MCF 10A (cell line): ENCODE data around the gene NFKBIA. TPM values are rescaled to one million over a fixed set of nuclear protein-coding genes. Genes with fewer than 3 reads are reported as not detected.
"Not testable (repeated sequence)": the region's sequence is repeated elsewhere in the genome, so short reads cannot be mapped to it uniquely, and the experiment has no call there.

Experiments used
- BruUV-seq: library from RNA; stranded (reverse); fragments of 400-500 nt; replicated peaks from 2 replicates; lab custom pipeline; 2021; lab: Mats Ljungman, UMichigan
- CTCF ChIA-PET: fragments of 300-600 bp; sonication (Branson Sonifier 250); formaldehyde crosslinking; extraction: SDS; loops from one replicate; lab custom pipeline; 2021; ENCODE audit warnings: antibody characterized with exemption, inconsistent platforms; lab: Yijun Ruan, JAX
- POLR2A ChIA-PET: fragments of 300-600, 350-650 bp; sonication (Branson Sonifier 250); formaldehyde crosslinking; extraction: SDS; loops from one replicate; lab custom pipeline; 2020; ENCODE audit warnings: antibody characterized with exemption, inconsistent platforms; lab: Yijun Ruan, JAX
- DNase-seq: peaks from one replicate; pipeline ENCODE4 v3.0.0-alpha.2; 2018; ENCODE audit not compliant: unreplicated experiment
- H3K27ac Mint-ChIP-seq: one replicate; pipeline ENCODE4 v1.8.0; 2022; ENCODE audit warnings: mild to moderate bottlenecking, low read depth, mixed read lengths; ENCODE audit not compliant: unreplicated experiment
- H3K27me3 Mint-ChIP-seq: one replicate; pipeline ENCODE4 v1.8.0; 2022; ENCODE audit warnings: mixed read lengths; ENCODE audit not compliant: insufficient read depth, unreplicated experiment
- H3K36me3 Mint-ChIP-seq: one replicate; pipeline ENCODE4 v1.8.0; 2022; ENCODE audit warnings: mild to moderate bottlenecking, moderate library complexity, mixed read lengths; ENCODE audit not compliant: insufficient read depth, unreplicated experiment
- H3K4me1 Mint-ChIP-seq: one replicate; pipeline ENCODE4 v1.8.0; 2022; ENCODE audit warnings: mixed read lengths; ENCODE audit not compliant: insufficient read depth, unreplicated experiment
- H3K4me3 Mint-ChIP-seq: one replicate; pipeline ENCODE4 v1.8.0; 2022; ENCODE audit warnings: mild to moderate bottlenecking, moderate library complexity, mixed read lengths; ENCODE audit not compliant: unreplicated experiment
- H3K9me3 Mint-ChIP-seq: one replicate; pipeline ENCODE4 v1.8.0; 2022; ENCODE audit warnings: mixed read lengths; ENCODE audit not compliant: unreplicated experiment
- CTCF ChIP-seq: fragments of 200-600 bp; IDR thresholded peaks from one replicate; pipeline ENCODE4 v1.8.0; 2022; ENCODE audit warnings: antibody characterized with exemption, mild to moderate bottlenecking; ENCODE audit not compliant: unreplicated experiment
- intact Hi-C: fragments of 100-400 bp; cut with micrococcal nuclease; formaldehyde crosslinking; loops from 2 replicates; pipeline ENCODE4 v1.14.1; 2022
- total RNA-seq: library from RNA; stranded (reverse); gene quantifications from 2 replicates; pipeline ENCODE4 v1.2.3, GENCODE V29; 2022

Gene NFKBIA
- total RNA-seq, 1 experiment from 2014 or later = 112 TPM

GRCh38 chr14:35438910-35439713 is 34.6 kb upstream of the NFKBIA start:
- TF ChIP-seq CTCF = peak; percentile 39
- no TSS peak for BruUV-seq
- DNase-seq = peak; percentile 20
- no peak overlapping the region for H3K4me3 Mint-ChIP-seq
- intact Hi-C loops = loop anchor here (1.0 to 10.0 kb wide), 2 partner anchors 248 to 376 kb away; no protein-coding TSS in a partner anchor
- no peaks in the 10 kb centered on the region for H3K27me3 Mint-ChIP-seq
- no peaks in the 10 kb centered on the region for H3K9me3 Mint-ChIP-seq
- ChIA-PET CTCF (interaction anchor here (0.6 to 1.4 kb wide), 17 partner anchors 12 to 1262 kb away, joined by 3 to 10 read pairs (median 3); no protein-coding TSS in a partner anchor), POLR2A (interaction anchor here (0.9 kb wide), 1 partner anchor 727 kb away, joined by 4 read pairs; no protein-coding TSS in a partner anchor)
- no peaks in the 10 kb centered on the region for H3K36me3 Mint-ChIP-seq
- H3K4me1 Mint-ChIP-seq = no peaks in the 10 kb centered on the region
- H3K27ac Mint-ChIP-seq = no peak overlapping the region

- H3K9me3 Mint-ChIP-seq, H3K36me3 Mint-ChIP-seq, H3K27ac Mint-ChIP-seq, DNase-seq, H3K4me3 Mint-ChIP-seq, H3K27me3 Mint-ChIP-seq, H3K4me1 Mint-ChIP-seq, BruUV-seq: not testable (repeated sequence)
- ChIA-PET CTCF (interaction anchor here (0.6 to 1.4 kb wide), 16 partner anchors 12 to 1733 kb away, joined by 3 to 10 read pairs (median 3); no protein-coding TSS in a partner anchor), POLR2A (interaction anchor here (0.9 kb wide), 1 partner anchor 726 kb away, joined by 4 read pairs; no protein-coding TSS in a partner anchor)
- intact Hi-C loops = loop anchor here (1.0 to 10.0 kb wide), 2 partner anchors 249 to 376 kb away; no protein-coding TSS in a partner anchor
Observed at GRCh38 chr14:35438492-35438891, 33.9 kb upstream of the NFKBIA start.

GRCh38 chr14:35435177-35435576 is 30.6 kb upstream of the NFKBIA start:
- TF ChIP-seq CTCF = no peak
- intact Hi-C loops = loop anchor here (10.0 kb wide), 1 partner anchor 380 kb away; no protein-coding TSS in a partner anchor
- Mint-ChIP-seq H3K27ac (no peak overlapping the region), H3K4me1 (peaks cover 1% of the 10 kb centered on the region), H3K36me3 (no peaks in the 10 kb centered on the region), H3K4me3 (no peak overlapping the region), H3K9me3 (no peaks in the 10 kb centered on the region), H3K27me3 (no peaks in the 10 kb centered on the region)
- no TSS peak for BruUV-seq
- ChIA-PET CTCF (interaction anchor here (0.6 kb wide), 1 partner anchor 292 kb away, joined by 4 read pairs; no protein-coding TSS in a partner anchor), POLR2A (interaction anchor here (0.6 kb wide), 1 partner anchor 160 kb away, joined by 4 read pairs; no protein-coding TSS in a partner anchor)
- peak; percentile 35 for DNase-seq

GRCh38 chr14:35433826-35434225 is 29.3 kb upstream of the NFKBIA start:
- BruUV-seq = no TSS peak
- no peak for TF ChIP-seq CTCF
- H3K4me3 Mint-ChIP-seq = no peak overlapping the region
- H3K27me3 Mint-ChIP-seq = no peaks in the 10 kb centered on the region
- intact Hi-C loops = loop anchor here (10.0 kb wide), 1 partner anchor 381 kb away; no protein-coding TSS in a partner anchor
- H3K36me3 Mint-ChIP-seq = no peaks in the 10 kb centered on the region
- peaks cover 5% of the 10 kb centered on the region for H3K4me1 Mint-ChIP-seq
- ChIA-PET CTCF (no interaction called here), POLR2A (no interaction called here)
- no peaks in the 10 kb centered on the region for H3K9me3 Mint-ChIP-seq
- DNase-seq = no peak
- no peak overlapping the region for H3K27ac Mint-ChIP-seq
